Small intestine (tissue), 16 donors: Measurements from ENCODE around the gene VEGFB. TPM values are rescaled to one million over a fixed set of nuclear protein-coding genes. Genes with fewer than 3 reads are reported as not detected.

ENCODE experiments used
- DNase-seq, 2 donors: peaks; one replicate each; pipeline versions ENCODE4 v3.0.0 to v3.0.0-alpha.2; 2013
- FAIRE-seq: peaks from 2 replicates; lab custom pipeline; 2012; peaks lifted over from hg19 to GRCh38; lab: Jason Lieb, UNC
- H3K27ac ChIP-seq, 3 donors: one replicate each; pipeline ENCODE4 v1.5.1; 2013; ENCODE audit warnings: low read length in 2 of 3, mild to moderate bottlenecking in 2 of 3, control low read depth in 1 of 3, inconsistent platforms in 1 of 3, low read depth in 1 of 3, moderate library complexity in 1 of 3
- H3K27me3 ChIP-seq, 3 donors: one replicate each; pipeline ENCODE4 v1.6.1; 2013; ENCODE audit warnings: low read length in 3 of 3, inconsistent platforms in 1 of 3; ENCODE audit not compliant: control insufficient read depth in 3 of 3, insufficient read depth in 3 of 3
- H3K36me3 ChIP-seq, 3 donors: one replicate each; pipeline ENCODE4 v1.6.1; 2013; ENCODE audit warnings: low read length in 3 of 3, inconsistent platforms in 1 of 3, low read depth in 1 of 3, mild to moderate bottlenecking in 1 of 3, moderate library complexity in 1 of 3; ENCODE audit not compliant: control insufficient read depth in 3 of 3, insufficient read depth in 2 of 3
- H3K4me1 ChIP-seq, 3 donors: one replicate each; pipeline ENCODE4 v1.6.1; 2013; ENCODE audit warnings: low read length in 2 of 3, inconsistent platforms in 1 of 3, low read depth in 1 of 3, mild to moderate bottlenecking in 1 of 3, moderate library complexity in 1 of 3; ENCODE audit not compliant: control insufficient read depth in 3 of 3, insufficient read depth in 2 of 3
- H3K4me3 ChIP-seq, 3 donors: one replicate each; pipeline ENCODE4 v1.5.1; 2013; ENCODE audit warnings: low read length in 3 of 3, control low read depth in 1 of 3, inconsistent platforms in 1 of 3, low read depth in 1 of 3, mild to moderate bottlenecking in 1 of 3, moderate library complexity in 1 of 3
- H3K9me3 ChIP-seq, 2 donors: one replicate each; pipeline ENCODE4 v1.6.1; 2013; ENCODE audit warnings: low read depth in 1 of 2, low read length in 1 of 2; ENCODE audit not compliant: control insufficient read depth in 2 of 2, insufficient read depth in 1 of 2
- WGBS, 3 donors: extraction: QIAGEN DNeasy Blood & Tissue Kit; methylation state at CpG; one replicate each; pipeline ENCODE4 v1.1.7; 2013; 5-methylcytosine and 5-hydroxymethylcytosine counted together
- long read RNA-seq, 10 donors: transcript quantifications; one replicate each; lab custom pipeline, GENCODE V29; 2026
- polyA plus RNA-seq, 4 donors: library from polyadenylated mRNA; stranded (reverse) in 3 of 4; unstranded in 1 of 4; fragments of 200-250 nt in 3 of 4; fragments of 120-200 nt in 1 of 4; gene quantifications; one replicate each; pipeline versions ENCODE4 v1.2.1 to v1.2.3, GENCODE V29; 2013
- donor health status: healthy with polysubstance abuse.
- donor health status: control.
- donor health status: control.
- donor health status: Bipolar disorder and iron deficiency.
- donor health status: healthy.

Gene VEGFB
- polyA plus RNA-seq: 100 to 1,000 TPM in 1 of 4 donors, 10 to 100 TPM in 3; 34.8 to 109 (median 48.1) TPM
- long read RNA-seq, donor 1, transcript VEGFB-202 (7 exons, 979 nt): minor isoform, 9 of 74 reads
- long read RNA-seq, donor 1, transcript VEGFB-201 (7 exons, 1,380 nt): major isoform, 34 of 74 reads
- long read RNA-seq, donor 1, partial matches to known transcripts: 29 of 74 reads
- long read RNA-seq, donor 1, other reads (novel, unspliced or antisense): 0 of 74 reads
- long read RNA-seq, donor 2, transcript VEGFB-201 (7 exons, 1,380 nt): major isoform, 10 of 23 reads
- long read RNA-seq, donor 2, transcript VEGFB-202 (7 exons, 979 nt): minor isoform, 7 of 23 reads
- long read RNA-seq, donor 2, partial matches to known transcripts: 6 of 23 reads
- long read RNA-seq, donor 2, other reads (novel, unspliced or antisense): 0 of 23 reads
- long read RNA-seq, donor 3, transcript VEGFB-201 (7 exons, 1,380 nt): major isoform, 9 of 46 reads
- long read RNA-seq, donor 3, transcript VEGFB-202 (7 exons, 979 nt): minor isoform, 6 of 46 reads
- long read RNA-seq, donor 3, partial matches to known transcripts: 31 of 46 reads
- long read RNA-seq, donor 3, other reads (novel, unspliced or antisense): 0 of 46 reads
- long read RNA-seq, donor 4: 0 reads
- long read RNA-seq, donor 5, partial matches to known transcripts: 0 of 6 reads
- long read RNA-seq, donor 5, other reads (novel, unspliced or antisense): 0 of 6 reads
- long read RNA-seq, donor 6, transcript VEGFB-202 (7 exons, 979 nt): minor isoform, 5 of 33 reads
- long read RNA-seq, donor 6, transcript VEGFB-201 (7 exons, 1,380 nt): major isoform, 15 of 33 reads
- long read RNA-seq, donor 6, partial matches to known transcripts: 13 of 33 reads
- long read RNA-seq, donor 6, other reads (novel, unspliced or antisense): 0 of 33 reads
- long read RNA-seq, donor 7: 0 reads
- long read RNA-seq, donor 8, partial matches to known transcripts: 0 of 3 reads
- long read RNA-seq, donor 8, other reads (novel, unspliced or antisense): 0 of 3 reads
- long read RNA-seq, donor 9, transcript VEGFB-201 (7 exons, 1,380 nt): major isoform, 10 of 17 reads
- long read RNA-seq, donor 9, partial matches to known transcripts: 7 of 17 reads
- long read RNA-seq, donor 9, other reads (novel, unspliced or antisense): 0 of 17 reads
- long read RNA-seq, donor 10, transcript VEGFB-202 (7 exons, 979 nt): minor isoform, 7 of 44 reads
- long read RNA-seq, donor 10, transcript VEGFB-201 (7 exons, 1,380 nt): major isoform, 20 of 44 reads
- long read RNA-seq, donor 10, partial matches to known transcripts: 17 of 44 reads
- long read RNA-seq, donor 10, other reads (novel, unspliced or antisense): 0 of 44 reads

GRCh38 chr11:64233913-64234586 lies at the start of gene VEGFB:
VEGFB (plus strand) TSS chr11:64234584; CDS start chr11:64234834, 250 bp downstream.
- Histone ChIP-seq H3K9me3 (no peaks in the 10 kb centered on the region), H3K36me3 (peaks cover 0 to 44% (median 0%) of the 10 kb centered on the region in 3 donors), H3K4me1 (peaks cover 0 to 56% (median 2%) of the 10 kb centered on the region in 3 donors), H3K4me3 (peak within 1 kb of the TSS; percentile 61 to 82 (median 74)), H3K27ac (peak within 1 kb of the TSS; percentile 33 to 81 (median 39)), H3K27me3 (no peaks in the 10 kb centered on the region)
- DNase-seq (peak; percentile 63 to 80), FAIRE-seq (no peak)
- 3 to 7% (median 5%) methylated on average over 17 to 62 of the region's 62 CpGs for WGBS, 3 donors

GRCh38 chr11:64185175-64185692 lies 49.1 kb upstream of the VEGFB start:
- no peaks in the 10 kb centered on the region for H3K9me3 ChIP-seq
- peaks cover 0 to 27% (median 0%) of the 10 kb centered on the region in 3 donors for H3K4me1 ChIP-seq
- peak overlapping the region; percentile 55 to 70 (median 64) for H3K4me3 ChIP-seq
- WGBS, 3 donors: 0% methylated on average over 52 of the region's 52 CpGs
- peak overlapping the region; percentile 86 to 96 (median 91) for H3K27ac ChIP-seq
- DNase-seq: peak in 1 of 2 donors; percentile 83
- H3K27me3 ChIP-seq: no peaks in the 10 kb centered on the region
- FAIRE-seq: no peak
- H3K36me3 ChIP-seq: peaks cover 0 to 16% (median 0%) of the 10 kb centered on the region in 3 donors

GRCh38 chr11:64185693-64186491 lies 48.5 kb upstream of the VEGFB start, which contains the start of gene STIP1:
STIP1 (plus strand) TSS chr11:64186171; CDS start chr11:64186262, 91 bp downstream.
- no peaks in the 10 kb centered on the region for H3K9me3 ChIP-seq
- peak within 1 kb of the TSS; percentile 86 to 96 (median 91) for H3K27ac ChIP-seq
- no peaks in the 10 kb centered on the region for H3K27me3 ChIP-seq
- H3K36me3 ChIP-seq: peaks cover 0 to 22% (median 0%) of the 10 kb centered on the region in 3 donors
- peaks cover 0 to 24% (median 0%) of the 10 kb centered on the region in 3 donors for H3K4me1 ChIP-seq
- H3K4me3 ChIP-seq: peak within 1 kb of the TSS; percentile 55 to 70 (median 64)
- WGBS, 3 donors: 0 to 1% (median 0%) methylated on average over 50 to 74 of the region's 74 CpGs
- FAIRE-seq (peak; percentile 49), DNase-seq (peak; percentile 99 to 100)

GRCh38 chr11:64186492-64187165 lies 47.8 kb upstream of the VEGFB start:
- Histone ChIP-seq H3K27ac (peak overlapping the region in 1 of 3 donors; percentile 52), H3K36me3 (peaks cover 0 to 27% (median 0%) of the 10 kb centered on the region in 3 donors), H3K4me3 (no peak overlapping the region), H3K9me3 (no peaks in the 10 kb centered on the region), H3K4me1 (peaks cover 0 to 16% (median 0%) of the 10 kb centered on the region in 3 donors), H3K27me3 (no peaks in the 10 kb centered on the region)
- 0 to 1% (median 1%) methylated on average over 40 to 48 of the region's 48 CpGs for WGBS, 3 donors
- FAIRE-seq (no peak), DNase-seq (peak in 1 of 2 donors; percentile 61)

- no peak for FAIRE-seq
Measured at GRCh38 chr11:64192434-64192833, 42.0 kb upstream of the VEGFB start.

GRCh38 chr11:64196626-64197025 lies 37.8 kb upstream of the VEGFB start:
- Histone ChIP-seq H3K27ac (no peak overlapping the region), H3K36me3 (peaks cover 25 to 88% (median 32%) of the 10 kb centered on the region in 3 donors), H3K4me1 (no peaks in the 10 kb centered on the region), H3K9me3 (no peaks in the 10 kb centered on the region), H3K27me3 (no peaks in the 10 kb centered on the region), H3K4me3 (no peak overlapping the region)
- 83 to 88% (median 85%) methylated on average over 9 of the region's 9 CpGs for WGBS, 3 donors
- no peak for DNase-seq
- no peak for FAIRE-seq

More at GRCh38 chr11:64192434-64192833, 42.0 kb upstream of the VEGFB start:
- no peak for DNase-seq
- no peaks in the 10 kb centered on the region for H3K27me3 ChIP-seq
- no peaks in the 10 kb centered on the region for H3K9me3 ChIP-seq
- H3K4me1 ChIP-seq: no peaks in the 10 kb centered on the region
- no peak overlapping the region for H3K27ac ChIP-seq
- H3K4me3 ChIP-seq: no peak overlapping the region
- H3K36me3 ChIP-seq: peaks cover 18 to 77% (median 21%) of the 10 kb centered on the region in 3 donors
- WGBS, 3 donors: 93 to 98% (median 96%) methylated on average over 5 of the region's 5 CpGs
